ENCODE data around the gene ZCCHC10. TPM values are rescaled to one million over a fixed set of nuclear protein-coding genes. Genes with fewer than 3 reads are reported as not detected.
A peak's percentile ranks its signal among the peaks of the same experiment; 100 is the strongest.

The ZCCHC10 gene
- total and polyA plus RNA-seq, 10 of the 15 experiments (the other 5 are each of a cell fraction or from before 2014, with no cell fraction given): 16.8 to 117 (median 53.5) TPM

- TF ChIP-seq REST (IDR thresholded peaks at IDR 0.05; ENCODE audit: low read depth, low read length) (no peak), ZNF687 (IDR thresholded peaks at IDR 0.05) (peak; percentile 55; the same call in 1 of the 2 replicates), RELA (IDR thresholded peaks at IDR 0.05; ENCODE audit: borderline replicate concordance, partially characterized antibody) (peak; percentile 62), EGR1 (IDR thresholded peaks at IDR 0.05; ENCODE audit: borderline replicate concordance in 1 of 2, low read depth in 2 of 2, low read length in 2 of 2) (0 out of 3 replicates have a peak, but pooled peaks of 1 of the 2 experiments have one; percentile 3), NBN (IDR thresholded peaks at IDR 0.05) (peak; percentile 73), PML (IDR thresholded peaks at IDR 0.05; ENCODE audit: low read length) (peak; percentile 75; the same call in 1 of the 2 replicates), POU2F2 (IDR thresholded peaks at IDR 0.05; ENCODE audit: borderline replicate concordance, low read depth, low read length) (peak; percentile 77; the same call in 2 of the 3 replicates), SMAD5 (IDR thresholded peaks at IDR 0.05; ENCODE audit: low read depth) (peak; percentile 77; the same call in 1 of the 2 replicates), GATAD2B (conservative IDR thresholded peaks at IDR 0.05; ENCODE audit: low read depth) (peak; percentile 61; the same call in 1 of the 2 replicates), RCOR1 (conservative IDR thresholded peaks at IDR 0.05; ENCODE audit: low read depth, low read length) (0 out of 2 replicates have a peak, but pooled peaks have one; percentile 26), BHLHE40 (IDR thresholded peaks at IDR 0.05; ENCODE audit: borderline replicate concordance in 1 of 2, low read depth in 2 of 2, low read length in 1 of 2) (peak; percentile 81 to 92)
Observed at GRCh38 chr5:133025804-133026663, at the start of gene ZCCHC10 (continued).
